Measurements from ENCODE around the gene NUP160. TPM values are rescaled to one million over a fixed set of nuclear protein-coding genes. Genes with fewer than 3 reads are reported as not detected.

NUP160 gene
- total RNA-seq, 1 experiment from 2014 or later = 172 TPM

GRCh38 chr11:47864901-47865300 is 16.8 kb upstream of the NUP160 start:
- no TSS peak for BruUV-seq (replicated peaks)
- intact Hi-C loops (cut with micrococcal nuclease; ENCODE audit: unreplicated experiment) = loop anchor here (2.0 to 10.0 kb wide), 2 partner anchors 244 to 1620 kb away; no protein-coding TSS in a partner anchor
- ChIA-PET CTCF (interaction anchor here (0.6 to 1.2 kb wide), 4 partner anchors 13 to 246 kb away, joined by 4 to 12 read pairs (median 6); no protein-coding TSS in a partner anchor), POLR2A (ENCODE audit: low non-redundant PET) (interaction anchor here (0.7 kb wide), 1 partner anchor 505 kb away, joined by 7 read pairs; no protein-coding TSS in a partner anchor)
- Histone ChIP-seq H3K36me3 (ENCODE audit: insufficient read depth, low read length, poor library complexity, severe bottlenecking) (no peaks in the 10 kb centered on the region), H3K27ac (ENCODE audit: low read depth, low read length, poor library complexity, severe bottlenecking) (peak overlapping the region; percentile 83), H3K9me3 (ENCODE audit: low read depth, low read length, poor library complexity, severe bottlenecking) (peaks cover 8% of the 10 kb centered on the region), H3K4me3 (ENCODE audit: low read depth, low read length, poor library complexity, severe bottlenecking) (no peak overlapping the region), H3K27me3 (replicated peaks; ENCODE audit: insufficient read depth, low read depth, low read length, poor library complexity) (no peaks in the 10 kb centered on the region), H3K4me1 (ENCODE audit: insufficient read depth, low read length, poor library complexity, severe bottlenecking) (peaks cover 56% of the 10 kb centered on the region)
- TF ChIP-seq EZH2 (IDR thresholded peaks at IDR 0.05; ENCODE audit: borderline replicate concordance, low read depth, low read length, poor library complexity, severe bottlenecking) (no peak), CTCF (conservative IDR thresholded peaks at IDR 0.05; ENCODE audit: low read depth, low read length) (no peak)
- DNase-seq (ENCODE audit: low spot score) = peak; percentile 58

GRCh38 chr11:47863898-47864430 is 15.8 kb upstream of the NUP160 start:
- no peaks in the 10 kb centered on the region for H3K36me3 ChIP-seq (ENCODE audit: insufficient read depth, low read length, poor library complexity, severe bottlenecking)
- peaks cover 8% of the 10 kb centered on the region for H3K9me3 ChIP-seq (ENCODE audit: low read depth, low read length, poor library complexity, severe bottlenecking)
- no peaks in the 10 kb centered on the region for H3K27me3 ChIP-seq (replicated peaks; ENCODE audit: insufficient read depth, low read depth, low read length, poor library complexity)
- TF ChIP-seq EZH2 (IDR thresholded peaks at IDR 0.05; ENCODE audit: borderline replicate concordance, low read depth, low read length, poor library complexity, severe bottlenecking) (no peak), CTCF (conservative IDR thresholded peaks at IDR 0.05; ENCODE audit: low read depth, low read length) (no peak)
- ChIA-PET POLR2A (ENCODE audit: low non-redundant PET) (interaction anchor here (0.5 kb wide), 1 partner anchor 1345 kb away, joined by 3 read pairs; the partner anchor contains the start of gene FOLH1), CTCF (interaction anchor here (1.2 kb wide), 1 partner anchor 247 kb away, joined by 4 read pairs; no protein-coding TSS in a partner anchor)
- peak; percentile 69 for DNase-seq (ENCODE audit: low spot score)
- TSS peak; percentile 89 for BruUV-seq (replicated peaks)
- peaks cover 54% of the 10 kb centered on the region for H3K4me1 ChIP-seq (ENCODE audit: insufficient read depth, low read length, poor library complexity, severe bottlenecking)
- peak overlapping the region; percentile 83 for H3K27ac ChIP-seq (ENCODE audit: low read depth, low read length, poor library complexity, severe bottlenecking)
- intact Hi-C loops (cut with micrococcal nuclease; ENCODE audit: unreplicated experiment) = loop anchor here (1.0 to 10.0 kb wide), 3 partner anchors 70 to 1619 kb away; no protein-coding TSS in a partner anchor
- H3K4me3 ChIP-seq (ENCODE audit: low read depth, low read length, poor library complexity, severe bottlenecking) = no peak overlapping the region

GRCh38 chr11:47863189-47863897 is 15.2 kb upstream of the NUP160 start:
- CTCF ChIA-PET = no interaction called here

More at GRCh38 chr11:47863189-47863897, 15.2 kb upstream of the NUP160 start:
- POLR2A ChIA-PET (ENCODE audit: low non-redundant PET) = no interaction called here
- no peak for TF ChIP-seq EZH2 (IDR thresholded peaks at IDR 0.05; ENCODE audit: borderline replicate concordance, low read depth, low read length, poor library complexity, severe bottlenecking)
- TF ChIP-seq CTCF (conservative IDR thresholded peaks at IDR 0.05; ENCODE audit: low read depth, low read length) = no peak
- Histone ChIP-seq H3K27me3 (replicated peaks; ENCODE audit: insufficient read depth, low read depth, low read length, poor library complexity) (no peaks in the 10 kb centered on the region), H3K27ac (ENCODE audit: low read depth, low read length, poor library complexity, severe bottlenecking) (peak overlapping the region; percentile 83), H3K9me3 (ENCODE audit: low read depth, low read length, poor library complexity, severe bottlenecking) (peaks cover 8% of the 10 kb centered on the region), H3K4me1 (ENCODE audit: insufficient read depth, low read length, poor library complexity, severe bottlenecking) (peaks cover 56% of the 10 kb centered on the region), H3K4me3 (ENCODE audit: low read depth, low read length, poor library complexity, severe bottlenecking) (no peak overlapping the region), H3K36me3 (ENCODE audit: insufficient read depth, low read length, poor library complexity, severe bottlenecking) (no peaks in the 10 kb centered on the region)
- DNase-seq (ENCODE audit: low spot score) = peak; percentile 98
- intact Hi-C loops (cut with micrococcal nuclease; ENCODE audit: unreplicated experiment) = loop anchor here (1.0 to 10.0 kb wide), 2 partner anchors 71 to 1619 kb away; no protein-coding TSS in a partner anchor
- no TSS peak for BruUV-seq (replicated peaks)
